H9 (cell line): ENCODE measurements around the gene FOXR1. TPM values are rescaled to one million over a fixed set of nuclear protein-coding genes. Genes with fewer than 3 reads are reported as not detected.

ENCODE experiments used
- DNase-seq: peaks from one replicate; pipeline ENCODE4 v3.0.0-alpha.2; 2017
- H2AFZ ChIP-seq: one replicate; pipeline ENCODE4 v1.6.1; 2013; ENCODE audit warnings: mild to moderate bottlenecking, low read length, control low read depth, moderate library complexity
- H2AK5ac ChIP-seq: 2 replicates; pipeline ENCODE4 v1.6.1; 2013; ENCODE audit warnings: low read length, control low read depth, mixed read lengths; ENCODE audit not compliant: insufficient read length
- H2BK120ac ChIP-seq: one replicate; pipeline ENCODE4 v1.6.1; 2013; ENCODE audit warnings: low read depth, mild to moderate bottlenecking, low read length, control low read depth, inconsistent platforms; ENCODE audit not compliant: poor library complexity, severe bottlenecking
- H2BK12ac ChIP-seq: 2 replicates; pipeline ENCODE4 v1.6.1; 2013; ENCODE audit warnings: low read length, control low read depth, mixed read lengths, low read depth; ENCODE audit not compliant: insufficient read length
- H2BK15ac ChIP-seq: 2 replicates; pipeline ENCODE4 v1.6.1; 2013; ENCODE audit warnings: low read depth, low read length, control low read depth
- H2BK20ac ChIP-seq: one replicate; pipeline ENCODE4 v1.6.1; 2013; ENCODE audit warnings: low read depth, mild to moderate bottlenecking, low read length, control low read depth, inconsistent platforms; ENCODE audit not compliant: poor library complexity, severe bottlenecking
- H2BK5ac ChIP-seq: 2 replicates; pipeline ENCODE4 v1.6.1; 2013; ENCODE audit warnings: low read length, control low read depth, mixed read lengths; ENCODE audit not compliant: insufficient read length
- H3K14ac ChIP-seq: 2 replicates; pipeline ENCODE4 v1.6.1; 2013; ENCODE audit warnings: low read length, control low read depth; ENCODE audit not compliant: insufficient read depth
- H3K18ac ChIP-seq: 2 replicates; pipeline ENCODE4 v1.6.1; 2013; ENCODE audit warnings: low read depth, mild to moderate bottlenecking, mixed read lengths, low read length, control low read depth; ENCODE audit not compliant: insufficient read length
- H3K23ac ChIP-seq: 2 replicates; pipeline ENCODE4 v1.6.1; 2013; ENCODE audit warnings: low read length, control low read depth, mixed read lengths, low read depth; ENCODE audit not compliant: insufficient read length
- H3K23me2 ChIP-seq: 2 replicates; pipeline ENCODE4 v1.6.1; 2013; ENCODE audit warnings: low read depth, mild to moderate bottlenecking, mixed read lengths, low read length, control low read depth; ENCODE audit not compliant: insufficient read length, poor library complexity, severe bottlenecking
- H3K27ac ChIP-seq: 2 replicates; pipeline ENCODE4 v1.5.1; 2013; ENCODE audit warnings: low read length, control low read depth, mixed read lengths, low read depth; ENCODE audit not compliant: insufficient read length
- H3K27me3 ChIP-seq: 2 replicates; pipeline ENCODE4 v1.6.1; 2013; ENCODE audit warnings: low read length, control low read depth, inconsistent platforms; ENCODE audit not compliant: insufficient read depth
- H3K4ac ChIP-seq: 2 replicates; pipeline ENCODE4 v1.6.1; 2013; ENCODE audit warnings: low read depth, mild to moderate bottlenecking, control low read depth, inconsistent platforms, low read length, moderate library complexity
- H3K4me1 ChIP-seq: 2 replicates; pipeline ENCODE4 v1.6.1; 2013; ENCODE audit warnings: low read length, control low read depth, inconsistent platforms; ENCODE audit not compliant: insufficient read depth
- H3K4me2 ChIP-seq: 2 replicates; pipeline ENCODE4 v1.6.1; 2013; ENCODE audit warnings: low read length, control low read depth, mixed read lengths; ENCODE audit not compliant: insufficient read length, insufficient read depth
- H3K56ac ChIP-seq: 2 replicates; pipeline ENCODE4 v1.6.1; 2013; ENCODE audit warnings: low read depth, mild to moderate bottlenecking, mixed read lengths, low read length, control low read depth; ENCODE audit not compliant: insufficient read length
- H3K79me1 ChIP-seq: 2 replicates; pipeline ENCODE4 v1.6.1; 2013; ENCODE audit warnings: low read depth, mild to moderate bottlenecking, moderate library complexity, low read length, control low read depth, inconsistent platforms; ENCODE audit not compliant: insufficient read depth, poor library complexity, severe bottlenecking
- H3K79me2 ChIP-seq: 2 replicates; pipeline ENCODE4 v1.6.1; 2013; ENCODE audit warnings: low read length, control low read depth, inconsistent platforms; ENCODE audit not compliant: insufficient read depth
- H3K9ac ChIP-seq: 2 replicates; pipeline ENCODE4 v1.6.1; 2013; ENCODE audit warnings: low read length, control low read depth, mixed read lengths; ENCODE audit not compliant: insufficient read length; ENCODE audit errors: extremely low read depth
- H3K9me3 ChIP-seq: one replicate; pipeline ENCODE4 v1.6.1; 2013; ENCODE audit warnings: low read depth, low read length, inconsistent platforms; ENCODE audit not compliant: control insufficient read depth
- H3T11ph ChIP-seq: one replicate; pipeline ENCODE4 v1.6.1; 2013; ENCODE audit warnings: mild to moderate bottlenecking, low read length, control low read depth, inconsistent platforms
- H4K20me1 ChIP-seq: one replicate; pipeline ENCODE4 v1.6.1; 2013; ENCODE audit not compliant: control insufficient read depth, insufficient read length, insufficient read depth
- H4K5ac ChIP-seq: 2 replicates; pipeline ENCODE4 v1.6.1; 2013; ENCODE audit warnings: low read depth, mild to moderate bottlenecking, mixed read lengths, low read length, control low read depth; ENCODE audit not compliant: insufficient read length
- H4K8ac ChIP-seq: replicated peaks from 2 replicates; pipeline ENCODE4 v1.6.1; 2013; ENCODE audit warnings: low read length, control low read depth, mixed read lengths, low read depth; ENCODE audit not compliant: insufficient read length
- H4K91ac ChIP-seq: 2 replicates; pipeline ENCODE4 v1.6.1; 2013; ENCODE audit warnings: low read depth, mild to moderate bottlenecking, moderate library complexity, mixed read lengths, low read length, control low read depth; ENCODE audit not compliant: insufficient read length
- H3K27ac Mint-ChIP-seq, 3 experiments: 2 replicates in 2 of 3; 3 replicates in 1 of 3; pipeline ENCODE4 v1.8.0; 2020 to 2021; ENCODE audit warnings: mixed read lengths in 3 of 3, mild to moderate bottlenecking in 1 of 3, moderate library complexity in 1 of 3
- H3K27me3 Mint-ChIP-seq: 2 replicates; pipeline ENCODE4 v1.8.0; 2021; ENCODE audit warnings: low read depth, mild to moderate bottlenecking, moderate library complexity, mixed read lengths
- H3K36me3 Mint-ChIP-seq, 3 experiments: 2 replicates in 2 of 3; 3 replicates in 1 of 3; pipeline ENCODE4 v1.8.0; 2020 to 2021; ENCODE audit warnings: low read depth in 3 of 3, mixed read lengths in 3 of 3; ENCODE audit not compliant: insufficient read depth in 1 of 3
- H3K4me1 Mint-ChIP-seq, 2 experiments: 2 replicates each; pipeline ENCODE4 v1.8.0; 2020; ENCODE audit warnings: mixed read lengths in 2 of 2
- H3K4me3 Mint-ChIP-seq, 2 experiments: 2 replicates in 1 of 2; 3 replicates in 1 of 2; pipeline ENCODE4 v1.8.0; 2020 to 2021; ENCODE audit warnings: mild to moderate bottlenecking in 2 of 2, mixed read lengths in 2 of 2, moderate library complexity in 1 of 2
- H3K9me3 Mint-ChIP-seq, 2 experiments: 2 replicates in 1 of 2; 3 replicates in 1 of 2; pipeline ENCODE4 v1.8.0; 2020; ENCODE audit warnings: mild to moderate bottlenecking in 2 of 2, mixed read lengths in 2 of 2, moderate library complexity in 1 of 2
- CTCF ChIP-seq: fragments of 200-600 bp; sonication (generic); conservative IDR thresholded peaks from 3 replicates; pipeline ENCODE4 v1.8.0; 2021; ENCODE audit warnings: antibody characterized with exemption, mild to moderate bottlenecking
- WGBS: extraction: QIAGEN DNeasy Blood & Tissue Kit; methylation state at CpG from one replicate; pipeline ENCODE4 v1.1.7; 2013; ENCODE audit warnings: missing lambda C conversion rate, low lambda C conversion rate, mixed read lengths; ENCODE audit not compliant: insufficient read length; ENCODE audit errors: extremely low coverage; 5-methylcytosine and 5-hydroxymethylcytosine counted together
- total RNA-seq: library from RNA; stranded (reverse); gene quantifications from 2 replicates; pipeline ENCODE4 v1.2.1, GENCODE V29; 2021

Gene FOXR1
- total RNA-seq, 1 experiment from 2014 or later = not detected

GRCh38 chr11:119015054-119015611 is 43.6 kb downstream of the FOXR1 start:
- Histone ChIP-seq H2BK120ac (no peak overlapping the region), H3K23ac (no peak overlapping the region), H3K79me1 (peaks cover 2% of the 10 kb centered on the region), H3K9ac (no peak overlapping the region), H3K9me3 (no peaks in the 10 kb centered on the region), H3K27ac (no peak overlapping the region), H3K14ac (no peak overlapping the region), H2AFZ (no peak overlapping the region), H2AK5ac (no peak overlapping the region), H4K5ac (no peak overlapping the region), H3T11ph (no peak overlapping the region), H3K4ac (no peak overlapping the region), H4K8ac (no peak overlapping the region), H3K4me1 (no peaks in the 10 kb centered on the region), H3K4me2 (no peak overlapping the region), H4K20me1 (no peaks in the 10 kb centered on the region), H3K23me2 (peaks cover 10% of the 10 kb centered on the region), H3K27me3 (no peaks in the 10 kb centered on the region), H3K56ac (no peak overlapping the region), H3K79me2 (peaks cover 14% of the 10 kb centered on the region; the same call in 1 of the 2 replicates), H2BK20ac (no peak overlapping the region), H3K18ac (no peak overlapping the region), H2BK15ac (no peak overlapping the region), H2BK12ac (no peak overlapping the region), H4K91ac (no peak overlapping the region), H2BK5ac (no peak overlapping the region)
- Mint-ChIP-seq H3K9me3 (no peaks in the 10 kb centered on the region), H3K4me1 (peaks cover 9 to 22% of the 10 kb centered on the region in 2 experiments), H3K36me3 (peaks cover 57 to 81% (median 72%) of the 10 kb centered on the region in 3 experiments), H3K27me3 (no peaks in the 10 kb centered on the region; the same call in 1 of the 2 replicates), H3K27ac (peak overlapping the region in 2 of 3 experiments; percentile 30 to 100; a peak in 3 of 7 replicates), H3K4me3 (peak overlapping the region in 1 of 2 experiments; percentile 11; a peak in 1 of 5 replicates)
- peak; percentile 34; the same call in 2 of the 3 replicates for TF ChIP-seq CTCF
- DNase-seq = no peak
- WGBS = no CpG with 5 or more reads among the region's 8 CpGs
